ENCODE data around the gene ACSF2. TPM values are rescaled to one million over a fixed set of nuclear protein-coding genes. Genes with fewer than 3 reads are reported as not detected.

Gene ACSF2
- polyA plus RNA-seq, 2 of the 4 experiments (the other 2 are of a cell fraction): 24.4 to 33.6 TPM

DNA sequence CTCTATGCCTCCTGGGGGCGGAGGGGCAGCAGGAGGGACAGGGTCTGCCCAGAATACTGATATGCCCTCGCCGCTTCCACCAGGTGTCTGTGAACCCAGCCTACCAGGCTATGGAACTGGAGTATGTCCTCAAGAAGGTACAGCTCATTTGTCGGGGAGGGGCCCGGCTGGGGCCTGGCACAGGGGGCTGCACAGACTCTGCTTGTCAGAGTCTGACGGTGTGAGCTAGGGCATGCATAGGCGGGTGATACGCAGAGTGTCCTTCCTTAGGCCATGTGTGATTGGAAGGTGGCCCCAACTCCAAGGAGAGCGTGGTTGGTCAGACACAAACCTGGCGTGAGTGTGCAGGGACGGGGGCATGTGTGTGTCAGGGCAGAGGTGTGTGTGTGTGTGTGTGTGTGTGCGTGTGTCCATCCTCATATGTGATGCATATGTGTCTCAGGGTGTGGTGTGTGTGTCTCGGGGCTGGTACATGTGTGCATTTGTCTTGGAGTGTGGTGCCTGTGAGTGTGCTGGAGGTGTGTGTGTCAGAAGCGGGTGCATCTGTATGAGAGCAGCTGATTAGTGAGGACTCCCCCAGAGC, 35.6 kb downstream of the ACSF2 start:
- CTCF ChIA-PET: interaction anchor here (0.6 to 19.6 kb wide), 4 partner anchors 14 to 64 kb away, joined by 3 to 238 read pairs (median 4); partner anchors contain the start of genes LRRC59 and RSAD1
- Histone ChIP-seq H3K4me3 (no peak overlapping the region), H3K27ac (no peak overlapping the region), H3K4me2 (no peak overlapping the region), H3K9me3 (no peaks in the 10 kb centered on the region), H3K4me1 (peaks cover 15% of the 10 kb centered on the region)
- TF ChIP-seq SMC3 (IDR thresholded peaks at IDR 0.05) (no peak), POLR2A (IDR thresholded peaks at IDR 0.05; ENCODE audit: low read length) (no peak), GATA3 (IDR thresholded peaks at IDR 0.05; ENCODE audit: borderline replicate concordance) (no peak), TP53 (CRISPR knock-in tag; IDR thresholded peaks at IDR 0.05) (no peak), RAD21 (conservative IDR thresholded peaks at IDR 0.05 in 1 of 2, IDR thresholded peaks at IDR 0.05 in 1 of 2) (no peak), MAFK (IDR thresholded peaks at IDR 0.05; ENCODE audit: partially characterized antibody) (no peak), CHD4 (IDR thresholded peaks at IDR 0.05; ENCODE audit: borderline replicate concordance) (no peak)
- TF ChIP-seq, protein P1, sequence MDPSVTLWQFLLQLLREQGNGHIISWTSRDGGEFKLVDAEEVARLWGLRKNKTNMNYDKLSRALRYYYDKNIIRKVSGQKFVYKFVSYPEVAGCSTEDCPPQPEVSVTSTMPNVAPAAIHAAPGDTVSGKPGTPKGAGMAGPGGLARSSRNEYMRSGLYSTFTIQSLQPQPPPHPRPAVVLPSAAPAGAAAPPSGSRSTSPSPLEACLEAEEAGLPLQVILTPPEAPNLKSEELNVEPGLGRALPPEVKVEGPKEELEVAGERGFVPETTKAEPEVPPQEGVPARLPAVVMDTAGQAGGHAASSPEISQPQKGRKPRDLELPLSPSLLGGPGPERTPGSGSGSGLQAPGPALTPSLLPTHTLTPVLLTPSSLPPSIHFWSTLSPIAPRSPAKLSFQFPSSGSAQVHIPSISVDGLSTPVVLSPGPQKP (IDR thresholded peaks at IDR 0.05; ENCODE audit: low read depth, low read length): no peak
- TF ChIP-seq, protein P2, sequence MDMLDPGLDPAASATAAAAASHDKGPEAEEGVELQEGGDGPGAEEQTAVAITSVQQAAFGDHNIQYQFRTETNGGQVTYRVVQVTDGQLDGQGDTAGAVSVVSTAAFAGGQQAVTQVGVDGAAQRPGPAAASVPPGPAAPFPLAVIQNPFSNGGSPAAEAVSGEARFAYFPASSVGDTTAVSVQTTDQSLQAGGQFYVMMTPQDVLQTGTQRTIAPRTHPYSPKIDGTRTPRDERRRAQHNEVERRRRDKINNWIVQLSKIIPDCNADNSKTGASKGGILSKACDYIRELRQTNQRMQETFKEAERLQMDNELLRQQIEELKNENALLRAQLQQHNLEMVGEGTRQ (IDR thresholded peaks at IDR 0.05): no peak
- TF ChIP-seq, protein P3, sequence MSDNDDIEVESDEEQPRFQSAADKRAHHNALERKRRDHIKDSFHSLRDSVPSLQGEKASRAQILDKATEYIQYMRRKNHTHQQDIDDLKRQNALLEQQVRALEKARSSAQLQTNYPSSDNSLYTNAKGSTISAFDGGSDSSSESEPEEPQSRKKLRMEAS (IDR thresholded peaks at IDR 0.05): no peak
- 82% methylated on average over 13 of the region's 14 CpGs for WGBS (ENCODE audit: missing lambda C conversion rate)
- no peak for FAIRE-seq
- no peak for DNase-seq (ENCODE audit: low read depth in 1 of 2, low spot score in 1 of 2)
- POLR2A ChIA-PET: no interaction called here
- ATAC-seq: no peak

DNA sequence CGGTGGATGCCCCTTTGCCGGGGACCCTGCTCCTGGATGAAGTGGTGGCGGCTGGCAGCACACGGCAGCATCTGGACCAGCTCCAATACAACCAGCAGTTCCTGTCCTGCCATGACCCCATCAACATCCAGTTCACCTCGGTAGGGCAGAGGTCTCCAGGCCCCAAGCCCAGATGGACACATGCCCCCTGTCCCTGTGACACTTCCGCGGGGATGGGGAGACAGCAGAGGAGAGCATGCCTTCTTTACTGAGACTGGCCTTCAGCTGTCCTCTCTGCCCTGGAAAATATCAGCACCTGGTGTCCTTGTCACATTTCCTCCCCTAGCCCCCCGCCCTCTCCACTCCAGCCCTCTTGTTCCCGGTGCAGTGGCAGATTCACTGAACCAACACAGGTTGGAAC, 36.4 kb downstream of the ACSF2 start:
- no peak overlapping the region for H3K4me2 ChIP-seq
- no peak for ATAC-seq
- no peaks in the 10 kb centered on the region for H3K9me3 ChIP-seq
- CTCF ChIA-PET: interaction anchor here (0.6 to 19.6 kb wide), 5 partner anchors 13 to 91 kb away, joined by 3 to 238 read pairs (median 3); partner anchors contain the start of gene RSAD1
- no peak for FAIRE-seq
- no peak overlapping the region for H3K27ac ChIP-seq
- peaks cover 23% of the 10 kb centered on the region for H3K4me1 ChIP-seq
- no peak overlapping the region for H3K4me3 ChIP-seq
- 74% methylated on average over 6 of the region's 9 CpGs for WGBS (ENCODE audit: missing lambda C conversion rate)
- DNase-seq (ENCODE audit: low read depth in 1 of 2, low spot score in 1 of 2): no peak
- TF ChIP-seq JUN (IDR thresholded peaks at IDR 0.05) (no peak), EP300 (IDR thresholded peaks at IDR 0.05) (no peak), NPAS2 (CRISPR knock-in tag; IDR thresholded peaks at IDR 0.05; ENCODE audit: borderline replicate concordance) (no peak), FOSB (CRISPR knock-in tag; IDR thresholded peaks at IDR 0.05) (no peak), RARB (CRISPR knock-in tag; IDR thresholded peaks at IDR 0.05) (no peak), TP53 (CRISPR knock-in tag; IDR thresholded peaks at IDR 0.05) (no peak), ZC3H11A (IDR thresholded peaks at IDR 0.05) (no peak), POLR2AphosphoS2 (conservative IDR thresholded peaks at IDR 0.05; ENCODE audit: low read length) (no peak), HOXB13 (CRISPR knock-in tag; IDR thresholded peaks at IDR 0.05; ENCODE audit: low read depth) (no peak), FOXS1 (CRISPR knock-in tag; IDR thresholded peaks at IDR 0.05) (no peak), NR3C1 (IDR thresholded peaks at IDR 0.05) (no peak), KDM1A (IDR thresholded peaks at IDR 0.05; ENCODE audit: low read depth) (no peak)
- TF ChIP-seq, protein P4, sequence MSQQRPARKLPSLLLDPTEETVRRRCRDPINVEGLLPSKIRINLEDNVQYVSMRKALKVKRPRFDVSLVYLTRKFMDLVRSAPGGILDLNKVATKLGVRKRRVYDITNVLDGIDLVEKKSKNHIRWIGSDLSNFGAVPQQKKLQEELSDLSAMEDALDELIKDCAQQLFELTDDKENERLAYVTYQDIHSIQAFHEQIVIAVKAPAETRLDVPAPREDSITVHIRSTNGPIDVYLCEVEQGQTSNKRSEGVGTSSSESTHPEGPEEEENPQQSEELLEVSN (IDR thresholded peaks at IDR 0.05; ENCODE audit: borderline replicate concordance, low read depth): no peak
- TF ChIP-seq, protein P5, sequence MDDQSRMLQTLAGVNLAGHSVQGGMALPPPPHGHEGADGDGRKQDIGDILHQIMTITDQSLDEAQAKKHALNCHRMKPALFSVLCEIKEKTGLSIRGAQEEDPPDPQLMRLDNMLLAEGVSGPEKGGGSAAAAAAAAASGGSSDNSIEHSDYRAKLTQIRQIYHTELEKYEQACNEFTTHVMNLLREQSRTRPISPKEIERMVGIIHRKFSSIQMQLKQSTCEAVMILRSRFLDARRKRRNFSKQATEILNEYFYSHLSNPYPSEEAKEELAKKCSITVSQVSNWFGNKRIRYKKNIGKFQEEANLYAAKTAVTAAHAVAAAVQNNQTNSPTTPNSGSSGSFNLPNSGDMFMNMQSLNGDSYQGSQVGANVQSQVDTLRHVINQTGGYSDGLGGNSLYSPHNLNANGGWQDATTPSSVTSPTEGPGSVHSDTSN (IDR thresholded peaks at IDR 0.05): no peak
- TF ChIP-seq, protein P1 (IDR thresholded peaks at IDR 0.05; ENCODE audit: low read depth, low read length): no peak
- TF ChIP-seq, protein P6, sequence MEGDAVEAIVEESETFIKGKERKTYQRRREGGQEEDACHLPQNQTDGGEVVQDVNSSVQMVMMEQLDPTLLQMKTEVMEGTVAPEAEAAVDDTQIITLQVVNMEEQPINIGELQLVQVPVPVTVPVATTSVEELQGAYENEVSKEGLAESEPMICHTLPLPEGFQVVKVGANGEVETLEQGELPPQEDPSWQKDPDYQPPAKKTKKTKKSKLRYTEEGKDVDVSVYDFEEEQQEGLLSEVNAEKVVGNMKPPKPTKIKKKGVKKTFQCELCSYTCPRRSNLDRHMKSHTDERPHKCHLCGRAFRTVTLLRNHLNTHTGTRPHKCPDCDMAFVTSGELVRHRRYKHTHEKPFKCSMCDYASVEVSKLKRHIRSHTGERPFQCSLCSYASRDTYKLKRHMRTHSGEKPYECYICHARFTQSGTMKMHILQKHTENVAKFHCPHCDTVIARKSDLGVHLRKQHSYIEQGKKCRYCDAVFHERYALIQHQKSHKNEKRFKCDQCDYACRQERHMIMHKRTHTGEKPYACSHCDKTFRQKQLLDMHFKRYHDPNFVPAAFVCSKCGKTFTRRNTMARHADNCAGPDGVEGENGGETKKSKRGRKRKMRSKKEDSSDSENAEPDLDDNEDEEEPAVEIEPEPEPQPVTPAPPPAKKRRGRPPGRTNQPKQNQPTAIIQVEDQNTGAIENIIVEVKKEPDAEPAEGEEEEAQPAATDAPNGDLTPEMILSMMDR (IDR thresholded peaks at IDR 0.05): no peak
- POLR2A ChIA-PET: no interaction called here
